A549 (cell line): ENCODE measurements around the gene IGSF9B.

ENCODE experiments used
- CEBPB ChIP-seq, 2 experiments: fragments of >200 bp in 1 of 2; sonication (Bioruptor Twin) in 1 of 2; formaldehyde crosslinking in 1 of 2; IDR thresholded peaks; 2 replicates each; pipeline ENCODE4 v1.6.1; 2012 to 2016
- CTCF ChIP-seq: fragments of >200 bp; sonication (Bioruptor Twin); formaldehyde crosslinking; IDR thresholded peaks from 3 replicates; pipeline ENCODE4 v1.5.1; 2016
- FOSB ChIP-seq: fragments of 250-450 bp; sonication (Bioruptor Pico); IDR thresholded peaks from 2 replicates; pipeline ENCODE4 v1.5.0; 2020; ENCODE audit warnings: mild to moderate bottlenecking, moderate library complexity
- JUN ChIP-seq, 2 experiments: fragments of >200 bp; sonication (Bioruptor Twin); formaldehyde crosslinking; IDR thresholded peaks; 2 replicates in 1 of 2; 3 replicates in 1 of 2; pipeline ENCODE4 v1.6.1; 2016 to 2017
- MAZ ChIP-seq: fragments of 150-350 bp; IDR thresholded peaks from 2 replicates; pipeline ENCODE4 v1.6.1; 2014; ENCODE audit warnings: antibody characterized with exemption, low read depth, low read length, borderline replicate concordance
- MYC ChIP-seq: IDR thresholded peaks from 2 replicates; pipeline ENCODE4 v1.6.1; 2012; ENCODE audit warnings: mild to moderate bottlenecking, inconsistent platforms, low read length, improper control_type of control experiment, borderline replicate concordance
- NFE2L2 ChIP-seq: fragments of 150-350 bp; conservative IDR thresholded peaks from 2 replicates; pipeline ENCODE4 v1.6.1; 2014; ENCODE audit warnings: low read length
- RAD21 ChIP-seq, 2 experiments: fragments of >200 bp in 1 of 2; sonication (Bioruptor Twin) in 1 of 2; formaldehyde crosslinking in 1 of 2; IDR thresholded peaks in 1 of 2; conservative IDR thresholded peaks in 1 of 2; 2 replicates in 1 of 2; 3 replicates in 1 of 2; pipeline ENCODE4 v1.6.1; 2012 to 2018; ENCODE audit warnings: inconsistent platforms in 1 of 2
- RFX5 ChIP-seq: fragments of 450-650 bp; IDR thresholded peaks from 2 replicates; pipeline ENCODE4 v1.7.1; 2014; ENCODE audit warnings: antibody characterized with exemption, mild to moderate bottlenecking, moderate library complexity
- RNF2 ChIP-seq: fragments of 200-600 bp; sonication (generic); IDR thresholded peaks from 2 replicates; pipeline ENCODE4 v1.6.1; 2016; ENCODE audit warnings: low read depth, mild to moderate bottlenecking, antibody characterized with exemption, moderate library complexity, borderline replicate concordance

- TF ChIP-seq CTCF (no peak), RAD21 (conservative IDR thresholded peaks at IDR 0.05 in 1 of 2, IDR thresholded peaks at IDR 0.05 in 1 of 2) (no peak), NFE2L2 (no peak), FOSB (CRISPR knock-in tag) (no peak), MAZ (no peak), CEBPB (IDR thresholded peaks at IDR 0.05) (no peak), JUN (IDR thresholded peaks at IDR 0.05) (no peak), RFX5 (no peak), RNF2 (no peak), MYC (no peak)
Measured at GRCh38 chr11:133928628-133929059, 28.1 kb downstream of the IGSF9B start.
